GM18526 (cell line): Measurements from ENCODE around the gene CRAMP1.

Experiments
- POLR2A ChIP-seq: IDR thresholded peaks from 3 replicates; pipeline ENCODE4 v1.6.1; 2011; ENCODE audit not compliant: insufficient read length; ENCODE audit errors: extremely low read depth

CRAMP1 gene

DNA sequence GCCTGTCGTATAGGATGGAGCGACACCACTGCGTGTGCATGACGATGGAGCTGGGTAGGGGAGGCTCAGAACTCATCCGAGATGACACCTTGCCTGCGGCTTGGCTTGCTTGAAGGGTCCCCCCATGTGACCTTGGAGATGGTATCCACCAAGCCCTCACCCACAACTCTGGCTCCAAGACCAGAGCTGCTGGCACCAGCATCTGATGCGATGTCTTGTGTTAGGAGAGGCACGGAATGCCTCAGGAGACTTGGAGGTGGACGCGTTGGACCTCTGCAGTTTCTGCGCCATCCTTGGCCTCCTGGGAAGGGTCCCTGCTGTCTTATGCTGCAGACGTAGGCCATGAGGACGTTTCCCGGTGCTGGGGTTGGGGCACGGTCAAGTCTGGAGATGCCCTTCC is 7.8 kb downstream of the CRAMP1 start:
- no peak for TF ChIP-seq POLR2A

DNA sequence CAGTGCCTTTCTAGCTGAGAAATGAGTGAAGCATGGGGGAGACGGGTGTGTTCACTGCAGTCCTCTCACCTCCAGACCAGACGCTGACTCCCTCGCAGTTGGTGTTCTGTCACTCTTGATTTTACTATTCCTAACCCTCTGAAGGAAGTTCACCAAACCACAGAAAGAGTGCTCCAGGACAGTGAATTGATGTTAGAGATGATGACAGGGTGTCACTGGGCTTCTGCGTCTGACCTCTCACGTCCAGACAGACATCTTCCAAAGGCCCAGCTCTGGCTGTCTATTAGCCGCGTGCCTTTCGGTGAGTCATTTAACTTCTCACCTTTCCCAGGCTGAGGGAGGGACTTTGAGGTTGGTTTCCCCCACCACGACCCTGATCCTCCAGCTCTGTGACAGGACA is 8.2 kb downstream of the CRAMP1 start:
- TF ChIP-seq POLR2A = no peak

DNA sequence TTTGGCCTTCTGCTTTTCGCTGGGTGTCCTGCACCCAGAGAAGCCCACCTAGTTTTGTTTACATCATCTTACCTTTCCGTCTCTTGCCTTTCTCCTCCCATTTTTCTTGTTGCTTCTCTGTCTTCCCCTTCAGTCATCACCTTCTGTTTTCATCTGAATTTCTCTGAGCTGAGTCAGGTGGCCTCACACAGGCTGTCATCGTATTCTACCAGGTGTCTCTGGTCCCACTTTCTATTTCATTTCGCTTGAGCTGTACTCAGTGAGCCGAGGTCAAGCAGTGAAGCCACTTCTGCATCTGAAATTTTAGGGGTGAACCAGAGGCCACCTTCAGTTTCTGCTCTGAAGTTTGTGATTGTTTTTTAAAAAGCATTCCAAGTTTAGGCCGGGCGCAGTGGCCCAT is 9.7 kb downstream of the CRAMP1 start:
- TF ChIP-seq POLR2A = no peak

DNA sequence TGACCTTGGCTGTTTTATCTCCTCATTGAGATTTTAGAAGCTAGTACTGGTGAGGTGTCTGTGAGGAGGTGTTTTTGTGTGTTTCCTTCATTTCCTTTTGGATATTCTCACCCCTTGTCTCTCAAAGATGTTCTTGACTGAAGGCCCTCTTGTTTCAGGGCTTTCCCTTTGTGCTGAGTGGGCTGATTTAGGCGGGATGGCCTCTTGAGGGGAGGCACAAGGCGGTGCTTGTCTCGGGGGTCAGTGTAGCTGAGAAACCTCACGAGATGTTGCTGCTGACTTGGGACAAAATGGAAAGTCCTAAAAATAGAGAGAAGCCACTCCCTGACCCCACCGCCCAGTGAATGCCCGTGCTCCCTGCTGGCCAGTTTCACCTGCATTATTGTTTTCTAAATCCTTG is 14.2 kb downstream of the CRAMP1 start:
- no peak for TF ChIP-seq POLR2A

DNA sequence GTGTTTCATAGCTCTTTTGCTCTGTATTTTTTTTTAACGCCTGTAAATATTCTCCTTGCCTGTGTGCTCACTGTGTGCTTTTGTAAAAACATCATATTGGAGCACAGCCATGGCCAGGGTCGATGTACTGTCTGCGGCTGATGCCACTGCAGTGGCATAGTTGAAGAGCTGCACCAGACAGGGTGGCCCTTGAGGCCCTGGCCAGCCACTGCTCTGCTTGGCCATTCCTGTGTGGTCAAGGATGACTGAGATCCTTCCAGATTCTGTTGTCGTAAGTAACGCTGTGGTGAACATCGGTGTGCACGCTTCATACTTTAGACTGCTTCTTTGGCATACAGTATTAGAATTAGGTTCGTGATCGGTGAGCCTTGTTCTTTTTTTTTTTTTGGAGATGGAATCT is 14.6 kb downstream of the CRAMP1 start:
- TF ChIP-seq POLR2A = no peak

DNA sequence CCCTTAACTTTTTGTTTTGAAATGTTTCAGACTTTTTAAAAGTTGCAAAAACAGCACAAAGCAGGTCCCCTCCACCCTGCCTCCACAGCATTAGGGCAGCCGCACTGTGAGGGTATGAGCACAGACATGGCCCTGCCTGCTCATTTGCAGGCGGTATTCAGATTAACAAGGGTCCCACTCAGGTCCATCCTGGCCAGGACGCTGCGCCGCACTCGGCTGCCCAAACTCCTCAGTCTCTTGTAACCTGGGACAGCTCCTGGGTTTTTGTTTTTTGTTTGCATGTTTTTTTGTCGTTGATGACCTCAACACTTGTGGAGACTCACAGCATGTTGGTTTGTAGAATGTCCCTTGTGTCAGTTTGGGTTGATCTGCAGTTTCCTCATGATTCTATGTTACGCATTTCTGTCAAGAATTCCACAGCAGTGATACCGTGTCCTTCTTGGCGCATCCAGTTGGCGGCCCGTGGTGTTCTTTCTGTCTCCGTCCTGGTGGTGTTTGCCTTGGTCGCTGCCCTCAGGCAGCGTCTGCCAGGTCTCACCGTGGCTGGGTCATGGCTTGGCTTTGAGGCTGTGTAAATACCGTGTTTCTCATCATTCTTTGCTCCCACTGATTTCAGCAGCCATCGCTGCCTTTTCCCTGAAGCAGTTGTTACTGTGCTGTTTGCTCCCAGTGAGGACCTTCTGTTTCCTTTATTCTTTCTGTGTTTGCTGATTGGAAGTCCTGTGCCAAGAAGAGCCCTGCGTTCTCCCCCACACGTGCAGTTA is 18.5 kb downstream of the CRAMP1 start:
- TF ChIP-seq POLR2A = no peak

- no peak for TF ChIP-seq POLR2A
Measured at GRCh38 chr16:1631230-1631629, 19.1 kb downstream of the CRAMP1 start.

- no peak for TF ChIP-seq POLR2A
Measured at GRCh38 chr16:1631931-1632637, 19.9 kb downstream of the CRAMP1 start.

GRCh38 chr16:1632638-1632970 is 20.4 kb downstream of the CRAMP1 start:
- no peak for TF ChIP-seq POLR2A

DNA sequence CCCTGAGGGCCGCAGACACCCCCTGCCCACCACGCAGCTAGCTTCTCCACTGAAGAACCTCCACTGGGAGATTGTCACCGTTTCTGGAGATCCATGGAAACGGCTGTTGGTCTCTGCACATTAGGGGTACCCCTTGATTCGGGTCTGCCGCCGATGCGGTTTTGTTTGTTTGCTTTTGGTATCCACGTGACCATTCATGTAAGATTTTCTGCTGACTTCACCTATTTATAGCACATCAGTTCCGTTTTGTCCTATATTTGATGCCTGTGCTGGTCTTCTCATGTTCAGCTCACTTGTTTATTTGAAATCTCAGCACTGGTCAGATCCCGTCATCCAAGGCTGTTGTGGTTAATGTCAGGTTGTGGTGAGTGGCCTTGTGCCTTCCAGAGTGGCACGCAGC is 21.1 kb downstream of the CRAMP1 start:
- no peak for TF ChIP-seq POLR2A

- TF ChIP-seq POLR2A = no peak
Measured at GRCh38 chr16:1634541-1634940, 22.4 kb downstream of the CRAMP1 start.

DNA sequence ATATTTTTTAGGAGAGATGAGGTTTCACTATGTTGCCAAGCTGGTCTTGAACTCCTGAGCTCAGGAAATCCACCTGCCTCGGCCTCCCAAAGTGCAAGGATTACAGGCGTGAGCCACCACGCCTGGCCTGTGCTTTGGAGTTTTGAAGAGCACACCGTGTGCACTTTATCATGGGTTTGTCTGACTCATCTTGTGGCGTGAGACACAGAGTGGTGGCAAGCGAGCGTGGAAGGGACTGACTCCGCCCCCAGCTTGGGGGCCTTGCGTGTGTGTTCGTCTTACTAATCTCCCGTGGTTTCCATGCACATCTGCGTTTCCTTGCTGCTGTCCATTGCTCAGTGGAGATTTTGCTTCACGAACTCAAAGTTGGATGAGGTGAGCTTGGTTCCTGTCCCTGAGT is 22.9 kb downstream of the CRAMP1 start:
- TF ChIP-seq POLR2A = no peak

GRCh38 chr16:1637526-1637925 is 25.4 kb downstream of the CRAMP1 start:
- no peak for TF ChIP-seq POLR2A

- no peak for TF ChIP-seq POLR2A
Measured at GRCh38 chr16:1638757-1639156, 26.6 kb downstream of the CRAMP1 start.

DNA sequence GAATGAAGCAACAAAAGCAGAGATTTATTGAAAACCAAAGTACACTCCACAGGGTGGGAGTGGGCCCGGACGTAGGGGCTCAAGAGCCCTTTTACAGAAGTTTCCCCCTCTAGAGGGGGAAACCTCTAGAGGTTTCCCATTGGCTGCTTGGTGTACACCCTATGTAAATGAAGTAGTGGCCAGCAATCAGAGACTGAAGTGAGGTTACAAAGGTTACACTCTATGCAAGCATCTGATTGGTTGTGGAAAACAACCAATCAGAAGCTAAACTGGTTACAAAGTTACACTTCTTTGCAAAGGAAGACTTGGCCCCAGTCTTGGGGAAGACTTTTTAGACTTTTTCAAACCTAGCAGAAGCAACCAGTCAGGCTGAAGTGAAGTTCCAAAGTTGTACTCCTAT is 27.1 kb downstream of the CRAMP1 start:
- no peak for TF ChIP-seq POLR2A

DNA sequence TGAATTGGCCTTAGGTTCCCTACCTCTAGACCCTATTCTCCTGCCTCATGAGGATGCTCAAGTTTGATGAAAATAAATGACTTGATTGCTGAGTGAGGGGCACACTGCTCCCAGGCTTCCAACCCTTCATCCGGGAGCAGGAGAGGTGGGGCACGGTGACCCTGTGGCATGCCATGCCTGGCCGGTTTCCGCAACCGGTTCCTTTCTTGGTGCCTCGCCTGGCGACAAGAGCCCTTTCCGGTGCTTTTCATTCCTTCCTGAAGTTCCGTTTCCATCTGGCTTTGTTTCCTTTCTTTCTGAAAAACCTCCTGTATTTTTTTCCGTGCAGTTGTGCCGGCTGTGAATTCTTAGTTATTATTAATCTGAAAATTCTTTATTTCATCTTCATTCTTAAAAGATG is 27.7 kb downstream of the CRAMP1 start:
- no peak for TF ChIP-seq POLR2A

DNA sequence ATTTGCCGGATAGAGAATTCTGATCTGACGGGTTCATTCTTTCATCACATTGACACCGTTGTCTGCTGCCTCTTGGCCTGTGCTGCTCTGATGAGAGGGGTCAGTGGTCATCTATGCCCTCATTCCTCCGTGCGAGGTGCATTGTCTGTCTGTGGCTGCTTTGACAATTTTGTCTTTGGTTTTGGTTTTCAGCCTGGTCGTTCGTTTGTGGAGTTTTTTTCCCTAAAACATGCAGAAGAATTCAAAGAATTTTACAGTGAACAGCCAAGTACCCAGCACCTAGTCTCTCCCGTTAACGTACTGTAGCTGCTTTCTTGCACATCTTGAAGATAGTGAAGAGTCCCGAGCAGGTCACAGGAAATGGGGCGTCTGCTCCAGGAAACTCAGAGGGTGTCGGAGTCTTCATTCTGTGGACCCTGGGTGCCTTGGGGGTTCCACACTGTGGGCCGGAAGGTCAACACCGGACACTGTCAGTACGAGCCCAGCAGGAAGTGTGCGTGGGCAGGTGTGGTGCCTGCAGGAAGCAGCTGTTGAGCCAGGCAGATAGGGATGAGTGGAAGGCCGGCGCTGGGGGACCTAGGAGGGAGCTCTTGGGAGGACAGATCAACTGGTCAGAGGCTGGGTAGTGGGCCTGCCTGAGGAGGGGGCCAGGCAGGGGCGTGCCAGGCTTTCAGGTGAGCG is 28.2 kb downstream of the CRAMP1 start:
- TF ChIP-seq POLR2A = no peak

- TF ChIP-seq POLR2A = no peak
Measured at GRCh38 chr16:1641261-1641660, 29.1 kb downstream of the CRAMP1 start.
